Sigmoid colon (tissue), 7 donors: ENCODE data around the gene ARL5A. TPM values are rescaled to one million over a fixed set of nuclear protein-coding genes. Genes with fewer than 3 reads are reported as not detected.

Experiments used
- DNase-seq: peaks from one replicate; pipeline ENCODE4 v3.0.0-alpha.2; 2019
- H3K27ac ChIP-seq, 4 donors: fragments of 200-600 bp; sonication (generic); one replicate each; pipeline ENCODE4 v1.5.1; 2016 to 2019; ENCODE audit warnings: mild to moderate bottlenecking in 1 of 4
- H3K27me3 ChIP-seq, 3 donors: fragments of 200-600 bp; sonication (generic); one replicate each; pipeline ENCODE4 v1.5.1; 2019; ENCODE audit warnings: mild to moderate bottlenecking in 1 of 3
- H3K36me3 ChIP-seq, 4 donors: fragments of 200-600 bp; sonication (generic); one replicate each; pipeline ENCODE4 v1.5.1; 2016 to 2019
- H3K4me1 ChIP-seq, 4 donors: fragments of 200-600 bp; sonication (generic); one replicate each; pipeline ENCODE4 v1.5.1; 2017 to 2019
- H3K4me3 ChIP-seq, 4 donors: fragments of 200-600 bp; sonication (generic); one replicate each; pipeline ENCODE4 v1.5.1; 2017 to 2019; ENCODE audit warnings: mild to moderate bottlenecking in 2 of 4, moderate library complexity in 1 of 4
- H3K9me3 ChIP-seq, 4 donors: fragments of 200-600 bp in 3 of 4; sonication (generic) in 3 of 4; one replicate each; pipeline versions ENCODE4 v1.5.1 to v1.6.1; 2013 to 2019
- CTCF ChIP-seq, 4 experiments: fragments of 450-650 bp in 3 of 4; fragments of 200-600 bp in 1 of 4; IDR thresholded peaks; one replicate each; pipeline ENCODE4 v1.5.1; 2016 to 2019; ENCODE audit warnings: antibody characterized with exemption in 4 of 4, mild to moderate bottlenecking in 3 of 4, moderate library complexity in 2 of 4
- EP300 ChIP-seq, 4 donors: sonication (generic); formaldehyde crosslinking; IDR thresholded peaks; one replicate each; pipeline ENCODE4 v1.6.1; 2017; ENCODE audit warnings: antibody characterized with exemption in 4 of 4
- POLR2A ChIP-seq, 2 donors: fragments of 450-650 bp; IDR thresholded peaks; one replicate each; pipeline ENCODE4 v1.6.1; 2016; ENCODE audit warnings: antibody characterized with exemption in 2 of 2, mild to moderate bottlenecking in 2 of 2, moderate library complexity in 2 of 2
- POLR2AphosphoS5 ChIP-seq, 4 donors: sonication (generic); formaldehyde crosslinking; IDR thresholded peaks; one replicate each; pipeline ENCODE4 v1.6.1; 2017; ENCODE audit warnings: antibody characterized with exemption in 4 of 4
- WGBS, 2 donors: extraction: QIAGEN DNeasy Blood & Tissue Kit; methylation state at CpG; one replicate each; pipeline ENCODE4 v1.1.7; 2013; 5-methylcytosine and 5-hydroxymethylcytosine counted together
- intact Hi-C: fragments of 100-400 bp; cut with DNase I; formaldehyde crosslinking; loops from one replicate; pipeline ENCODE4 v1.15.1; 2023
- polyA plus RNA-seq, 3 donors: library from polyadenylated mRNA; stranded (reverse); fragments of 200-250 nt; gene quantifications; one replicate each; pipeline ENCODE4 v1.2.3, GENCODE V29; 2013
- total RNA-seq, 4 donors: library from RNA; depleted of rRNA; stranded (reverse); fragments of >200 nt; gene quantifications; one replicate each; pipeline ENCODE4 v1.1.0, GENCODE V29; 2016
- donor health status: healthy with polysubstance abuse.
- donor health status: Bipolar disorder and iron deficiency.
- donor health status: healthy.

ARL5A gene
- total and polyA plus RNA-seq, 7 donors, result 12.7 to 46.4 (median 41.3) TPM

GRCh38 chr2:151845884-151846283 lies 17.7 kb upstream of the ARL5A start:
- no peaks in the 10 kb centered on the region for H3K9me3 ChIP-seq
- H3K4me1 ChIP-seq, result no peaks in the 10 kb centered on the region
- no peaks in the 10 kb centered on the region for H3K27me3 ChIP-seq
- TF ChIP-seq EP300 (IDR thresholded peaks at IDR 0.05) (no peak), CTCF (IDR thresholded peaks at IDR 0.05) (no peak), POLR2AphosphoS5 (IDR thresholded peaks at IDR 0.05) (no peak), POLR2A (IDR thresholded peaks at IDR 0.05) (no peak)
- intact Hi-C loops, result no loop called here
- WGBS, 2 donors, result 91 to 97% methylated on average over 2 of the region's 2 CpGs
- no peak for DNase-seq
- H3K36me3 ChIP-seq, result no peaks in the 10 kb centered on the region
- H3K27ac ChIP-seq, result no peak overlapping the region
- no peak overlapping the region for H3K4me3 ChIP-seq

GRCh38 chr2:151845481-151845880 lies 17.3 kb upstream of the ARL5A start:
- H3K4me1 ChIP-seq, result no peaks in the 10 kb centered on the region
- no peaks in the 10 kb centered on the region for H3K9me3 ChIP-seq
- no peak overlapping the region for H3K4me3 ChIP-seq
- intact Hi-C loops, result no loop called here
- H3K36me3 ChIP-seq, result no peaks in the 10 kb centered on the region
- DNase-seq, result no peak
- H3K27ac ChIP-seq, result no peak overlapping the region
- 91 to 95% methylated on average over 4 of the region's 4 CpGs for WGBS, 2 donors
- H3K27me3 ChIP-seq, result no peaks in the 10 kb centered on the region
- TF ChIP-seq POLR2AphosphoS5 (IDR thresholded peaks at IDR 0.05), result no peak

GRCh38 chr2:151844211-151844896 lies 16.1 kb upstream of the ARL5A start:
- Histone ChIP-seq H3K4me1 (no peaks in the 10 kb centered on the region), H3K9me3 (no peaks in the 10 kb centered on the region), H3K4me3 (no peak overlapping the region), H3K27me3 (no peaks in the 10 kb centered on the region), H3K27ac (no peak overlapping the region), H3K36me3 (no peaks in the 10 kb centered on the region)
- no peak for DNase-seq
- TF ChIP-seq EP300 (IDR thresholded peaks at IDR 0.05) (no peak), CTCF (IDR thresholded peaks at IDR 0.05) (no peak), POLR2AphosphoS5 (IDR thresholded peaks at IDR 0.05) (no peak), POLR2A (IDR thresholded peaks at IDR 0.05) (no peak)
- WGBS, 2 donors, result 71 to 73% methylated on average over 6 of the region's 6 CpGs
- intact Hi-C loops, result no loop called here

- intact Hi-C loops, result no loop called here
- Histone ChIP-seq H3K9me3 (no peaks in the 10 kb centered on the region), H3K27ac (no peak overlapping the region), H3K4me1 (no peaks in the 10 kb centered on the region), H3K27me3 (no peaks in the 10 kb centered on the region), H3K36me3 (no peaks in the 10 kb centered on the region), H3K4me3 (no peak overlapping the region)
- WGBS, 2 donors, result 96 to 97% methylated on average over 1 of the region's 1 CpG
- no peak for DNase-seq
- TF ChIP-seq POLR2A (IDR thresholded peaks at IDR 0.05) (no peak), CTCF (IDR thresholded peaks at IDR 0.05) (no peak), POLR2AphosphoS5 (IDR thresholded peaks at IDR 0.05) (no peak), EP300 (IDR thresholded peaks at IDR 0.05) (no peak)
Observed at GRCh38 chr2:151843691-151844061, 15.5 kb upstream of the ARL5A start.

GRCh38 chr2:151842830-151843690 lies 14.8 kb upstream of the ARL5A start:
- Histone ChIP-seq H3K27ac (no peak overlapping the region), H3K27me3 (no peaks in the 10 kb centered on the region), H3K4me1 (no peaks in the 10 kb centered on the region), H3K36me3 (no peaks in the 10 kb centered on the region), H3K4me3 (no peak overlapping the region), H3K9me3 (no peaks in the 10 kb centered on the region)
- TF ChIP-seq CTCF (IDR thresholded peaks at IDR 0.05), result no peak
- intact Hi-C loops, result no loop called here
- 75 to 81% methylated on average over 8 of the region's 8 CpGs for WGBS, 2 donors
- no peak for DNase-seq
